ENCODE data around the gene KRTAP10-2.
"Not testable (repeated sequence)": the region's sequence is repeated elsewhere in the genome, so short reads cannot be mapped to it uniquely, and the experiment has no call there.

KRTAP10-2 gene, protein sequence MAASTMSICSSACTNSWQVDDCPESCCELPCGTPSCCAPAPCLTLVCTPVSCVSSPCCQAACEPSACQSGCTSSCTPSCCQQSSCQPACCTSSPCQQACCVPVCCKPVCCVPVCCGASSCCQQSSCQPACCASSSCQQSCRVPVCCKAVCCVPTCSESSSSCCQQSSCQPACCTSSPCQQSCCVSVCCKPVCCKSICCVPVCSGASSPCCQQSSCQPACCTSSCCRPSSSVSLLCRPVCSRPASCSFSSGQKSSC

GRCh38 chr21:44551340-44551961 is at the start of gene KRTAP10-2:
TSS of gene KRTAP10-2 (minus strand) at chr21:44551505. CDS start at chr21:44551458, 47 bp downstream.
- DNase-seq (ENCODE audit: low read depth in 1 of 2, low spot score in 1 of 2) = no peak

GRCh38 chr21:44601091-44601490 is 49.8 kb upstream of the KRTAP10-2 start:
- not testable (repeated sequence) for DNase-seq (ENCODE audit: low read depth in 1 of 2, low spot score in 1 of 2)

DNA sequence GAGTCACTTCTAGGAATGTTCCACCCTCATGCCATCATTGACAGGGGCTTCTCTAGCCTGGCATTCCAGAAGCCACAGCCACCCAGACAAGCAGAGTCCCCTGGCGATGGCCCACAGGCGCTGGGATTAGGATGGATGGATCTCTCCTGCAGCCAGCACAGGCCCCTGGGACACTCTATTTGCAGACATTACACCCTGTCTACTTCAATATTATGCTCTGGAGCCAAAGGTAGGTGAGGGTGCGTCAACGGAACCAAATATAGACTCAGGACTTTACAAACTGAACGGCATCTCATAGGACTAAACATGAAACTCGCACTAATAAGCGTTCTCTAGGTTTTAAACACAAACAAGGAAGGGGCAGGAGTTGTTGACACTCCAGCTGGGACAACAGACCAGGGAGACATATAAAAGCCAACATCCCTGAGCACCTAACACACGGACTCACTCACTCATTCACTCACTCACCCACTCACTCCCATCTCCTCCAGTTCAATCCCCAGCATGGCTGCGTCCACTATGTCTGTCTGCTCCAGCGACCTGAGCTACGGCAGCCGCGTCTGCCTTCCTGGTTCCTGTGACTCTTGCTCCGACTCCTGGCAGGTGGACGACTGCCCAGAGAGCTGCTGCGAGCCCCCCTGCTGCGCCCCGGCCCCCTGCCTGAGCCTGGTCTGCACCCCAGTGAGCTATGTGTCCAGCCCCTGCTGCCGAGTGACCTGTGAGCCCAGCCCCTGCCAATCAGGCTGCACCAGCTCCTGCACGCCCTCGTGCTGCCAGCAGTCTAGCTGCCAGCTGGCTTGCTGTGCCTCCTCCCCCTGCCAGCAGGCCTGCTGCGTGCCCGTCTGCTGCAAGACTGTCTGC is 49.0 kb upstream of the KRTAP10-2 start, which contains the start of gene KRTAP10-7:
Gene KRTAP10-7 (plus strand): TSS at position 480 of the 861 bp plus-strand sequence. CDS start 25 bp downstream, at position 505.
- not testable (repeated sequence) for DNase-seq (ENCODE audit: low read depth in 1 of 2, low spot score in 1 of 2)

DNA sequence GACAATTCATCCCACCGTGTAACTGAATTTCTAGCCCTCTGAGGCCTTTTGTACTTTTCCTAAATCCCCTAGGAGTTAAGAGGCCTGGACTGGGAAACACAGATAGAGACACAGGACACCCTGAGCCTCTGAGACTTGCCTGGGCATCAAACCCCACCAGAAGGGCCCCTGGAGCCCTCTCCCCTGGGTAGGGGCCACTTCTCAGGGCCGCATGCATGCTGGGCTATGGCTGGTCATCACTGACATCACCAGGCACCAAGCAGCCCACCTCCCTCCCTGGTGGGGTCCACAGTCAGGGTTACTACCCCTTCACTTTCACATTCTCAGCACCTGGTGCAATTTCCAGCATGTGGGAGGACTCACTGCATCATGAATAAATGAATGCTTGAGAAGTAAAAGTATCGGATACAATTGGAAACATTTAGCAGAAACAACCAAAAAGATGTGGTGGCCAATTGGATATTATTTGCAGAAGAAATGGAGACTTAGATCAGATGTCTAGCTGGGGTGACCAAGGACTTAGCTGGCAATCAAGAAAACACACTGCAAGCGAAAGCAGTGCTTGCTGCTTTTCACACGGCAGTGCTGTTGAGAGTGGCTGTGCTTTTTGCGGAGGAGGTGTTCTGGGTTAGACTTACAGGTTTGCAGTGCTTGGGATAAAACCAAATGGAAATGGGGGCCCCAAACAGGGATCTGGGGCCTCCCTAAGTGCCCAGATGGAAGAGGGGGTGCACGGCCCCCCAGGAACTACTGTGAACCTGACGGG is 48.1 kb upstream of the KRTAP10-2 start:
- no peak for DNase-seq (ENCODE audit: low read depth in 1 of 2, low spot score in 1 of 2)

DNA sequence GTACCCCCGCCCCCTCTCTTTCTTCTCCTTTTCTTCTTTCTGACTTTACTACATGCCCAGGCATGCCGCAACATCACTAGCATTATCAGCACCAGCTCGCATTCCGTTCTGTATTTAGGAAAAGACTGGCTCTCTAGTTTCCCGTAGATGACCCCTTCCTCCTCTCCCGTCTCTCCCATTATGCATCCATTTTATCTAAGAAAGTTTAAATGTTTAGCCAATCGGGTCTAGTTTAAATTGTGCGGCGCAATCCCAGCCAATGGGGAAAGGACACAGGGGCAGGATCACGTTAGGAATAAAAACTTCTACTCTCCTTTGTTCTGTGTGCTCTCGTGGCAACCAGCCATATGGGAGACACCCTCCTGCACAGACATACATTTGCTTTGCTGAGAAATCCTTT is 46.8 kb upstream of the KRTAP10-2 start:
- DNase-seq (ENCODE audit: low read depth in 1 of 2, low spot score in 1 of 2) = no peak

DNA sequence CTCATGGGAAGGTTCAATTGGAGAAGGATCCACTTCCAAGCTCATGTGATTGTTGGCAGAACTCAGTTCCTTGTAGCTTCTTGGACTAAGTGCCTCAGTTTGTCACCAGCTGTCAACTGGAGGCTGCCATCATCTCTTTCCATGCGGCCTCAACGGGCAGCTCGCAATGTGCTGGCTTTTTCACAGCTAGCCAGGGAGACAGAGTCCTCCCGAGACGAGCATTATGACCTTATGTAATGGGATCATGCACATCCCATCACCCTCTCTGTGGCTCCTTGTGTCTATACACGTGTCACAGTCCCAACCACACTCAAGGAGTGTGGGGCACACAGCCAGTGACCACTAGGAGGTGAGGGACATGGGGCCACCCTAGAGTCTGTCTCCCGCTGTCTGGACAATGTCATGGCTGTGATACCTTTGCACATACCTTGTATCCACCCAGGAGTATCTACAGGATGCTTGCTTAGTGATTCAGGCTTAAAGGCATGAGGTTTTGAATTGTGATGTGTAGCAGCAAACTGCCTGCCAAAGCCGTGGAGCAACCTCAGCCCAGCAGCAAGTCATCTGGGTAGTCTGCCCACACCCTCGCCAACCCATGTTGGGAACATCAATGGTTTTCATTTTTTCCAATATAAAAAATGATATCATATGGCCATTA is 44.9 kb upstream of the KRTAP10-2 start:
- DNase-seq (ENCODE audit: low read depth in 1 of 2, low spot score in 1 of 2) = no peak

- DNase-seq (ENCODE audit: low read depth in 1 of 2, low spot score in 1 of 2) = no peak
Measured at GRCh38 chr21:44595524-44595923, 44.2 kb upstream of the KRTAP10-2 start.

- no peak for DNase-seq (ENCODE audit: low read depth in 1 of 2, low spot score in 1 of 2)
Measured at GRCh38 chr21:44594406-44594916, 43.2 kb upstream of the KRTAP10-2 start.

DNA sequence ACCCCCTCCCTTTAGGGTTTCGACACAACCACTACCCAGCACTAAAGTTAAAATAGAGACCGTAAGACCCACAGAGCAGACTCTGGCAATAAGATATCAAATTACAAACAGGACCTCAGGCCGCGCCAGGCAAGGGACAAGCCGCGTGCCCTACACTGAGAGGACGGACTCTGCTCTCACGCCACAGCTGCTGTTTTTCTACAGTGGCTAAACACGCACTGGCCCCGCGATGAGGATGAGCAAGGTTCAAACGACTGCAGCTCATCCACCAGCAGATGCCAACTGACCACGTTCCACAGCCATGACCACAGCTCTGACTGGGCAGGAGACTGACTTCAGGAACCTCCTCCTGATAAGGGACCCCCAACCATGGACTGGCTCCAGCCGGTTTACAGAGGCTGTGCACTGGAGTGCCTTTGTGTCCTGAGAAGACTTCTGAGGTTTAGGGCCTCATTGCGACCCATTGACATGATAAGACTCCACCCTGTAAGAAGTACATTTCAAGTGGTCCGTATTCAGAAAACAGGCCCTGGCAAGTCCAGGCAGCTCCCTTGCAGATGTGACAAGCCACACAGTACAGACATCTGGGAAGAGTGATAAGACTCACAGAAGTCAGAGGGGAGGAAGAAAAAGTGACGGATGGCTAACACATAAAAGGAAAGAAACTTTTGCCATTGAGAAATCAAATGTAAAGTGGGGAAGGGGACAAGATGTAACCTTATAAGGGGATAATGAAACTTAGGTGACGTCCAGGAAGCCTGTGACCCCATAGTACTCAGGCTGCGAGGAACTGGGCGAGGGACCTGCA is 42.5 kb upstream of the KRTAP10-2 start:
- no peak for DNase-seq (ENCODE audit: low read depth in 1 of 2, low spot score in 1 of 2)

- DNase-seq (ENCODE audit: low read depth in 1 of 2, low spot score in 1 of 2) = no peak
Measured at GRCh38 chr21:44592446-44593311, 41.4 kb upstream of the KRTAP10-2 start, which contains the start of gene KRTAP10-6. TSS of gene KRTAP10-6 (minus strand) at chr21:44592505. CDS start at chr21:44592484, 21 bp downstream.

GRCh38 chr21:44591801-44592130 is 40.5 kb upstream of the KRTAP10-2 start:
- not testable (repeated sequence) for DNase-seq (ENCODE audit: low read depth in 1 of 2, low spot score in 1 of 2)

- DNase-seq (ENCODE audit: low read depth in 1 of 2, low spot score in 1 of 2) = not testable (repeated sequence)
Measured at GRCh38 chr21:44590897-44591800, 39.8 kb upstream of the KRTAP10-2 start.

- DNase-seq (ENCODE audit: low read depth in 1 of 2, low spot score in 1 of 2) = no peak
Measured at GRCh38 chr21:44590311-44590721, 39.0 kb upstream of the KRTAP10-2 start.

GRCh38 chr21:44589586-44590305 is 38.4 kb upstream of the KRTAP10-2 start:
- no peak for DNase-seq (ENCODE audit: low read depth in 1 of 2, low spot score in 1 of 2)

GRCh38 chr21:44589094-44589493 is 37.8 kb upstream of the KRTAP10-2 start:
- DNase-seq (ENCODE audit: low read depth in 1 of 2, low spot score in 1 of 2) = no peak

DNA sequence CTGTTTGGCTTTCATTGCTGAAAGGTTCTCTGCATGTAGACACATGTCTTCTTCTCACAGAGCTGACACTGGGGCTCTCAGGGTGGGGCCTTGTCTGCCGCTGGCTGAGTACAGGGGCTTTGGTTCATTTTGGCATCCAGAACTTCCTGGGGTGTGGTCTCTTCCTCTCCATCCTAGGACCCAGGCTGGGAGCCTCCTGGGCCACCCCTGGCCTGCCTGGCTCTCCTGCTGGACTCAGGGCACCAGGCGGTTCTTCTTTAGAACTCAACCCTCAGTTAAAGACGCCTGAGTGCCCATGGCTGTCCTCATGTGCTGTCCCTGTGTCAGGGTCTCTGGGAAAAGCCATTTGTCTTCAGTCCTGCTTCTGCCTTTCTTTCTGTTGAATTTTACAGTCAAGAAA is 34.6 kb upstream of the KRTAP10-2 start:
- DNase-seq (ENCODE audit: low read depth in 1 of 2, low spot score in 1 of 2) = no peak

DNA sequence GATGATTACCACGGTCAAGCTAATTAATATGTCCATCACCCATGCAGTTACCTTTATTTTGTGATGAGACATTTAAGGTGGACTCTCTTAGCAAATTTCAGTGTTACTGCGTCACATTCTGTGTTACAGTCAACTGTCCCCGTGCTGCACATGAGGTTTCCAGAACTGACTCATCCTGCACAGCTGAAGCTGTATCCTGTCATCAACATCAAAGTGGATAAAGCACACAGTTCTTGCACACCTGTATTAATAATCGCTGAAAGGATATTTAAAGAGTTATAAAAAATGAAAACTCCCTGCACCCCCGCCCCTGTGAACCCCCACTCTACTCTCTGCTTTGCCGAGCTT is 32.5 kb upstream of the KRTAP10-2 start:
- no peak for DNase-seq (ENCODE audit: low read depth in 1 of 2, low spot score in 1 of 2)

Data from stimulated activated CD4-positive, alpha-beta T cell treated with anti-CD3 and anti-CD28 coated beads, Interleukin-15, amount 100 ng/mL, for 1 hour (primary cell).